HG03432 (cell line): ENCODE data around the gene RHEB.

Experiments
- ATAC-seq: cut with Tn5 transposase; IDR thresholded peaks from one replicate; pipeline ENCODE4 v1.9.1; 2021; ENCODE audit warnings: mild to moderate bottlenecking, moderate library complexity; ENCODE audit not compliant: unreplicated experiment

The RHEB gene

GRCh38 chr7:151434549-151434948, 85.1 kb downstream of the RHEB start:
- ATAC-seq: no peak

- ATAC-seq: no peak
Observed at GRCh38 chr7:151433721-151434400, 85.8 kb downstream of the RHEB start.

GRCh38 chr7:151432658-151433521, 86.8 kb downstream of the RHEB start:
- peak; percentile 82 for ATAC-seq

GRCh38 chr7:151431768-151432311, 87.9 kb downstream of the RHEB start:
- no peak for ATAC-seq

- ATAC-seq: no peak
Observed at GRCh38 chr7:151431281-151431767, 88.4 kb downstream of the RHEB start.

GRCh38 chr7:151430391-151431205, 89.1 kb downstream of the RHEB start:
- ATAC-seq: no peak

GRCh38 chr7:151429560-151430331, 89.9 kb downstream of the RHEB start:
- no peak for ATAC-seq

- no peak for ATAC-seq
Observed at GRCh38 chr7:151429237-151429559, 90.5 kb downstream of the RHEB start.

GRCh38 chr7:151428378-151429236, 91.1 kb downstream of the RHEB start:
- ATAC-seq: no peak

GRCh38 chr7:151427705-151428377, 91.9 kb downstream of the RHEB start:
- no peak for ATAC-seq

- ATAC-seq: no peak
Observed at GRCh38 chr7:151426904-151427704, 92.6 kb downstream of the RHEB start.

GRCh38 chr7:151426441-151426903, 93.2 kb downstream of the RHEB start:
- ATAC-seq: no peak

GRCh38 chr7:151425670-151426440, 93.8 kb downstream of the RHEB start:
- ATAC-seq: no peak

GRCh38 chr7:151424799-151425198, 94.9 kb downstream of the RHEB start:
- no peak for ATAC-seq

GRCh38 chr7:151423936-151424335, 95.8 kb downstream of the RHEB start:
- no peak for ATAC-seq

GRCh38 chr7:151423226-151423625, 96.5 kb downstream of the RHEB start:
- ATAC-seq: no peak

GRCh38 chr7:151422212-151422611, 97.5 kb downstream of the RHEB start:
- ATAC-seq: no peak
